A549 (cell line): ENCODE data around the gene SLC39A11. TPM values are rescaled to one million over a fixed set of nuclear protein-coding genes. Genes with fewer than 3 reads are reported as not detected.

ENCODE experiments used
- ATAC-seq, 2 experiments: fragments of 200-7000 bp in 1 of 2; fragments of >200 bp in 1 of 2; cut with Nextera tagmentation in 1 of 2; cut with Tn5 transposase in 1 of 2; 3 replicates each; pipeline versions ENCODE4 v1.8.0 to v1.9.1; 2018 to 2020; ENCODE audit warnings: mild to moderate bottlenecking in 1 of 2, moderate library complexity in 1 of 2
- CTCF ChIA-PET: fragments of 300-600 bp; sonication (Branson Sonifier 250); formaldehyde crosslinking; extraction: SDS; loops from one replicate; lab custom pipeline; 2021; ENCODE audit warnings: antibody characterized with exemption, inconsistent platforms; lab: Yijun Ruan, JAX
- POLR2A ChIA-PET: fragments of 350-600 bp; formaldehyde crosslinking; extraction: SDS; loops from one replicate; lab custom pipeline; 2021; ENCODE audit warnings: antibody characterized with exemption, inconsistent platforms; lab: Yijun Ruan, JAX
- DNase-seq, 2 experiments: peaks; one replicate each; pipeline versions ENCODE4 v3.0.0 to v3.0.0-alpha.2; 2011 to 2016; ENCODE audit warnings: low read depth in 1 of 2, low spot score in 1 of 2
- FAIRE-seq: peaks from 2 replicates; lab custom pipeline; 2011; peaks lifted over from hg19 to GRCh38; lab: Jason Lieb, UNC
- H3K27ac ChIP-seq, 2 experiments: fragments of >200 bp; sonication (Bioruptor Twin); formaldehyde crosslinking; 3 replicates each; pipeline ENCODE4 v1.5.1; 2016 to 2017
- H3K4me1 ChIP-seq: fragments of >200 bp; sonication (Bioruptor Twin); formaldehyde crosslinking; 3 replicates; pipeline ENCODE4 v1.6.1; 2016
- H3K4me2 ChIP-seq: fragments of >200 bp; sonication (Bioruptor Twin); formaldehyde crosslinking; 3 replicates; pipeline ENCODE4 v1.6.1; 2016
- H3K4me3 ChIP-seq: fragments of >200 bp; sonication (Bioruptor Twin); formaldehyde crosslinking; 3 replicates; pipeline ENCODE4 v1.5.1; 2016
- H3K9me3 ChIP-seq: fragments of >200 bp; sonication (Bioruptor Twin); formaldehyde crosslinking; 3 replicates; pipeline ENCODE4 v1.6.1; 2016
- BCL3 ChIP-seq: fragments of >200 bp; sonication (Bioruptor Twin); formaldehyde crosslinking; IDR thresholded peaks from 3 replicates; pipeline ENCODE4 v1.6.1; 2016
- BHLHE40 ChIP-seq: IDR thresholded peaks from 2 replicates; pipeline ENCODE4 v1.6.1; 2012; ENCODE audit warnings: low read depth, low read length, inconsistent platforms
- CBX8 ChIP-seq: fragments of 200-600 bp; sonication (generic); IDR thresholded peaks from 2 replicates; pipeline ENCODE4 v1.6.1; 2016
- E2F6 ChIP-seq: IDR thresholded peaks from 2 replicates; pipeline ENCODE4 v1.6.1; 2012; ENCODE audit warnings: low read depth, borderline replicate concordance
- EHF ChIP-seq: fragments of 250-450 bp; sonication (Bioruptor Pico); IDR thresholded peaks from 2 replicates; pipeline ENCODE4 v1.5.0; 2020; ENCODE audit warnings: mild to moderate bottlenecking
- EP300 ChIP-seq, 2 experiments: fragments of >200 bp; sonication (Bioruptor Twin); formaldehyde crosslinking; IDR thresholded peaks; 2 replicates in 1 of 2; 3 replicates in 1 of 2; pipeline ENCODE4 v1.6.1; 2016 to 2017
- FOSB ChIP-seq: fragments of 250-450 bp; sonication (Bioruptor Pico); IDR thresholded peaks from 2 replicates; pipeline ENCODE4 v1.5.0; 2020; ENCODE audit warnings: mild to moderate bottlenecking, moderate library complexity
- FOXS1 ChIP-seq: fragments of 250-450 bp; sonication (Bioruptor Pico); IDR thresholded peaks from 2 replicates; pipeline ENCODE4 v1.5.0; 2020; ENCODE audit warnings: mild to moderate bottlenecking, moderate library complexity
- HEYL ChIP-seq: fragments of 250-450 bp; sonication (Bioruptor Pico); IDR thresholded peaks from 2 replicates; pipeline ENCODE4 v1.8.0; 2021; ENCODE audit warnings: mild to moderate bottlenecking, moderate library complexity
- HMGXB4 ChIP-seq: fragments of 250-450 bp; sonication (Bioruptor Pico); IDR thresholded peaks from 2 replicates; pipeline ENCODE4 v1.5.0; 2021; ENCODE audit warnings: mild to moderate bottlenecking, moderate library complexity, borderline replicate concordance
- HOXA7 ChIP-seq: fragments of 250-450 bp; sonication (Bioruptor Pico); IDR thresholded peaks from 2 replicates; pipeline ENCODE4 v1.5.0; 2020; ENCODE audit warnings: mild to moderate bottlenecking, moderate library complexity
- HOXB13 ChIP-seq: fragments of 250-450 bp; sonication (Bioruptor Pico); IDR thresholded peaks from 2 replicates; pipeline ENCODE4 v1.5.0; 2020; ENCODE audit warnings: low read depth, mild to moderate bottlenecking, moderate library complexity
- KDM1A ChIP-seq: fragments of 200-600 bp; sonication (generic); IDR thresholded peaks from 2 replicates; pipeline ENCODE4 v1.6.1; 2016; ENCODE audit warnings: low read depth, mild to moderate bottlenecking
- KDM5A ChIP-seq: fragments of 200-600 bp; sonication (generic); IDR thresholded peaks from 2 replicates; pipeline ENCODE4 v1.6.1; 2016; ENCODE audit warnings: antibody characterized with exemption, mild to moderate bottlenecking
- MAX ChIP-seq: IDR thresholded peaks from 2 replicates; pipeline ENCODE4 v1.6.1; 2012
- MYC ChIP-seq: IDR thresholded peaks from 2 replicates; pipeline ENCODE4 v1.6.1; 2012; ENCODE audit warnings: mild to moderate bottlenecking, inconsistent platforms, low read length, improper control_type of control experiment, borderline replicate concordance
- NPAS2 ChIP-seq: fragments of 250-450 bp; sonication (Bioruptor Pico); IDR thresholded peaks from 2 replicates; pipeline ENCODE4 v1.8.0; 2022; ENCODE audit warnings: mild to moderate bottlenecking, moderate library complexity, borderline replicate concordance
- PHF8 ChIP-seq: fragments of 200-600 bp; sonication (generic); IDR thresholded peaks from 2 replicates; pipeline ENCODE4 v1.6.1; 2016; ENCODE audit warnings: low read depth, mild to moderate bottlenecking, antibody characterized with exemption, moderate library complexity, borderline replicate concordance
- RAD21 ChIP-seq, 2 experiments: fragments of >200 bp in 1 of 2; sonication (Bioruptor Twin) in 1 of 2; formaldehyde crosslinking in 1 of 2; IDR thresholded peaks in 1 of 2; conservative IDR thresholded peaks in 1 of 2; 2 replicates in 1 of 2; 3 replicates in 1 of 2; pipeline ENCODE4 v1.6.1; 2012 to 2018; ENCODE audit warnings: inconsistent platforms in 1 of 2
- RARB ChIP-seq: fragments of 250-450 bp; sonication (Bioruptor Pico); IDR thresholded peaks from 2 replicates; pipeline ENCODE4 v1.8.0; 2021; ENCODE audit warnings: mild to moderate bottlenecking, moderate library complexity
- RCOR1 ChIP-seq: fragments of 150-350 bp; IDR thresholded peaks from 2 replicates; pipeline ENCODE4 v1.6.1; 2014; ENCODE audit warnings: antibody characterized with exemption, low read length, low read depth
- REST ChIP-seq: fragments of 200-600 bp; sonication (generic); IDR thresholded peaks from 2 replicates; pipeline ENCODE4 v1.6.1; 2016; ENCODE audit warnings: antibody characterized with exemption, mild to moderate bottlenecking, moderate library complexity
- SMC3 ChIP-seq: fragments of >200 bp; sonication (Bioruptor Twin); formaldehyde crosslinking; IDR thresholded peaks from 3 replicates; pipeline ENCODE4 v1.6.1; 2018; ENCODE audit warnings: inconsistent platforms
- TP53 ChIP-seq: fragments of 250-450 bp; sonication (Bioruptor Pico); IDR thresholded peaks from 2 replicates; pipeline ENCODE4 v1.5.0; 2021; ENCODE audit warnings: mild to moderate bottlenecking, moderate library complexity
- WGBS: methylation state at CpG from one replicate; pipeline ENCODE4 v1.1.6; 2017; ENCODE audit errors: missing lambda C conversion rate; 5-methylcytosine and 5-hydroxymethylcytosine counted together
- polyA plus RNA-seq, 4 experiments: library from polyadenylated mRNA; depleted of rRNA in 3 of 4; stranded (reverse); fragments of >200 nt; fragmentation: RNase III in 1 of 4; extraction: RNeasy Plus Mini Kit Qiagen cat#74134 plus additional on column Dnase treatment in 1 of 4; gene quantifications; 2 replicates in 3 of 4; 3 replicates in 1 of 4; pipeline ENCODE4 v1.2.3, GENCODE V29; 2011 to 2017

The SLC39A11 gene
- polyA plus RNA-seq, 2 of the 4 experiments (the other 2 are of a cell fraction) = 18.4 to 25.2 TPM

GRCh38 chr17:72682605-72683004, 409.9 kb downstream of the SLC39A11 start (continued):
- no peak for TF ChIP-seq REST
- peak; percentile 73 for TF ChIP-seq MAX
- TF ChIP-seq NPAS2 (CRISPR knock-in tag) = no peak
- TF ChIP-seq RARB (CRISPR knock-in tag) = no peak; the same call in 1 of the 2 replicates
- peak; percentile 43 to 59; a peak in 2 of 5 replicates for TF ChIP-seq EP300 (IDR thresholded peaks at IDR 0.05)
- no peak for TF ChIP-seq FOSB (CRISPR knock-in tag)
- no peak for TF ChIP-seq HMGXB4 (CRISPR knock-in tag)
- TF ChIP-seq FOXS1 = peak; percentile 79; the same call in 1 of the 2 replicates
- TF ChIP-seq E2F6 = no peak
- no peak for TF ChIP-seq RCOR1
- TF ChIP-seq HOXA7 (CRISPR knock-in tag) = no peak
- no peak for TF ChIP-seq CBX8
- no peak for TF ChIP-seq HEYL (CRISPR knock-in tag)
- TF ChIP-seq KDM5A = no peak
- TF ChIP-seq MYC = no peak
- TF ChIP-seq BHLHE40 = no peak

GRCh38 chr17:72681844-72682243, 410.6 kb downstream of the SLC39A11 start:
- ATAC-seq (no peak), FAIRE-seq (no peak), DNase-seq (no peak)
- H3K4me2 ChIP-seq = peak overlapping the region; percentile 64
- ChIA-PET CTCF (interaction anchor here (1.1 to 10.4 kb wide), 9 partner anchors 18 to 125 kb away, joined by 3 to 76 read pairs (median 25); no protein-coding TSS in a partner anchor), POLR2A (interaction anchor here (1.1 to 5.9 kb wide), 4 partner anchors 67 to 94 kb away, joined by 3 to 82 read pairs (median 15); no protein-coding TSS in a partner anchor)
- peak overlapping the region; percentile 89 to 94 for H3K27ac ChIP-seq
- H3K9me3 ChIP-seq = peaks cover 10% of the 10 kb centered on the region
- no peak overlapping the region for H3K4me3 ChIP-seq
- WGBS = 91% methylated on average over 12 of the region's 12 CpGs
- peaks cover 48% of the 10 kb centered on the region for H3K4me1 ChIP-seq
- no peak for TF ChIP-seq HOXA7 (CRISPR knock-in tag)
- TF ChIP-seq EHF (CRISPR knock-in tag) = no peak
- no peak for TF ChIP-seq PHF8
- no peak for TF ChIP-seq KDM5A
- TF ChIP-seq TP53 = no peak
- TF ChIP-seq KDM1A = no peak
- TF ChIP-seq RAD21 (conservative IDR thresholded peaks at IDR 0.05 in 1 of 2, IDR thresholded peaks at IDR 0.05 in 1 of 2) = no peak
- no peak for TF ChIP-seq MAX
- no peak for TF ChIP-seq BCL3
- no peak for TF ChIP-seq HOXB13
- TF ChIP-seq REST = no peak
- no peak for TF ChIP-seq E2F6
- TF ChIP-seq EP300 (IDR thresholded peaks at IDR 0.05) = no peak
- TF ChIP-seq RCOR1 = no peak
- TF ChIP-seq SMC3 = no peak
